ENCODE results near the gene PRKCZ. TPM values are rescaled to one million over a fixed set of nuclear protein-coding genes. Genes with fewer than 3 reads are reported as not detected.

The PRKCZ gene
- total and polyA plus RNA-seq, 2 experiments from 2014 or later, result 26.2 to 36.9 TPM

- Mint-ChIP-seq H3K36me3 (ENCODE audit: low read depth) (peaks cover 4% of the 10 kb centered on the region; the same call in 2 of the 3 replicates), H3K4me3 (no peak overlapping the region), H3K27me3 (ENCODE audit: insufficient read depth, low read depth, poor library complexity) (peaks cover 10% of the 10 kb centered on the region), H3K27ac (no peak overlapping the region), H3K9me3 (no peaks in the 10 kb centered on the region), H3K4me1 (peaks cover 9% of the 10 kb centered on the region; the same call in 2 of the 3 replicates)
- Histone ChIP-seq H3F3A (replicated peaks; ENCODE audit: low read depth) (0 out of 2 replicates have a peak, but pooled peaks cover 4% of the 10 kb centered on the region), H3K4me3 (no peak overlapping the region), H3K4me2 (no peak overlapping the region), H3K27ac (ENCODE audit: low read depth) (no peak overlapping the region), H3K36me3 (ENCODE audit: insufficient read depth) (no peaks in the 10 kb centered on the region), H3K9me2 (ENCODE audit: insufficient read depth) (no peaks in the 10 kb centered on the region), H4K20me1 (replicated peaks; ENCODE audit: insufficient read depth) (no peaks in the 10 kb centered on the region), H3K4me1 (ENCODE audit: insufficient read depth) (peaks cover 12% of the 10 kb centered on the region; the same call in 1 of the 2 replicates), H2AFZ (no peak overlapping the region), H3K79me2 (replicated peaks; ENCODE audit: insufficient read depth) (peaks cover 12% of the 10 kb centered on the region), H3K27me3 (ENCODE audit: insufficient read depth) (no peaks in the 10 kb centered on the region)
- ATAC-seq (no peak), DNase-seq (ENCODE audit: low spot score) (no peak)
- TF ChIP-seq ETS1 (IDR thresholded peaks at IDR 0.05) (no peak), STAT1 (IDR thresholded peaks at IDR 0.05; ENCODE audit: unreplicated experiment) (no peak), ZNF114 (CRISPR knock-in tag; IDR thresholded peaks at IDR 0.05) (no peak), EZH2 (IDR thresholded peaks at IDR 0.05; ENCODE audit: low read depth, unreplicated experiment) (no peak), ZNF462 (CRISPR knock-in tag; IDR thresholded peaks at IDR 0.05) (no peak), NANOG (IDR thresholded peaks at IDR 0.05; ENCODE audit: borderline replicate concordance) (no peak), CREB1 (CRISPR knock-in tag; IDR thresholded peaks at IDR 0.05; ENCODE audit: low read depth) (no peak), ZNF331 (CRISPR knock-in tag; IDR thresholded peaks at IDR 0.05; ENCODE audit: low read depth) (no peak), EZH2phosphoT487 (IDR thresholded peaks at IDR 0.05; ENCODE audit: unreplicated experiment) (no peak), CTCF (conservative IDR thresholded peaks at IDR 0.05; ENCODE audit: low read depth in 2 of 2) (no peak), POLR2AphosphoS5 (IDR thresholded peaks at IDR 0.05; ENCODE audit: low read depth) (no peak), REST (IDR thresholded peaks at IDR 0.05; ENCODE audit: unreplicated experiment) (no peak)
Measured at GRCh38 chr1:2196901-2197638, 146.9 kb downstream of the PRKCZ start.
